Body of pancreas (tissue), 4 donors: ENCODE results near the gene RAB40C.

ENCODE experiments used
- CTCF ChIP-seq, 7 experiments: fragments of 450-650 bp in 4 of 7; fragments of 200-600 bp in 3 of 7; sonication (generic) in 3 of 7; IDR thresholded peaks; one replicate each; pipeline ENCODE4 v1.5.1; 2016 to 2019; ENCODE audit warnings: antibody characterized with exemption in 7 of 7
- POLR2A ChIP-seq, 3 donors: fragments of 450-650 bp; IDR thresholded peaks; one replicate each; pipeline ENCODE4 v1.6.1; 2016; ENCODE audit warnings: antibody characterized with exemption in 3 of 3, mild to moderate bottlenecking in 2 of 3

DNA sequence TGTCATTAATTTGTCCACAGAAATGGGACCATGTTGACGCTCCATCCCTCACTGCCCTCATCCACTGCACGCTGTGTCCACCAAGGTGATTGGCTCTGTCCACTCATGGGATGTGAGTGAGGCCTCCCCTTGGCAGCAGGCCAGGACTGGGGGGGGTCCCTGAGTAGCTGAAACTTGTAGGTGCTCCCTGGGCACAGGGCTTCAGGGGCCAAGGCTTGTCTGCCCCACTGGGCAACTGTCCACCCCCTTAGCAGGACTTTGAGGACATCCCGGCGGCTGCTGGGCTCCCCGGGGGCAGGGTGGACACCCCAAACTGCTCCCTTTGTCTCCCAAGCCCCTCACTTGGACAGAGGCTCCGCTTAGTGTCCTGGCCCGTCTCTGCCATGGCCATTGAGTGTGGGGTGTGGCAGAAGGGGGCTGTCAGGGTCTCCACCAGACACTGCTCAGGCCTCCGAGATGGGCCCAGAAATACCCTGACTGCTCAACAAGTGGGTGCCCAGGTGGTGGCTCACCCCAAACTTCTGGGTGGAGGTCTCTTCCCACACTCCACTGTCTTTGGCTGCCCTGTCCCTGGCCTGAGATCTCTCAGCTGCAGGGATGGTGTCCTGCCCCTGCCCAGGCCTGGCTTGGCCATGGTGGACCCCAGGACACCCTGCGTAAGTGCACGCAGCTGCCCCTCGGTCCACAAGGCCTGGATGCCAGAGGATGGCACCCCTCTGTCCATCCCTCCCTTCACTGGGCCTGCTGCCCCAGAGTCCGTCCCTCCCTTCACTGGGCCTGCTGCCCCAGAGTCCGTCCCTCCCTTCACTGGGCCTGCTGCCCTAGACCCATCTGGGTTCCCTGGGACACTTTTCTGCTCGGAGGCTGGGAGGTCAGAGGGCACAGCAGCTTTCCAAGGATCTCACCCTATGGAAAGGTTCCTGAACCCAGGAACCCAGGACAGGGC, 2.9 kb upstream of the RAB40C start:
- no peak for TF ChIP-seq CTCF (IDR thresholded peaks at IDR 0.05)
- TF ChIP-seq POLR2A (IDR thresholded peaks at IDR 0.05), result peak in 1 of 3 donors; percentile 13
